HepG2 (cell line): ENCODE results near the gene C1QTNF5. TPM values are rescaled to one million over a fixed set of nuclear protein-coding genes. Genes with fewer than 3 reads are reported as not detected.

ENCODE experiments used
- FLYWCH1 ChIP-seq: sonication (generic); formaldehyde crosslinking; IDR thresholded peaks from 2 replicates; pipeline ENCODE4 v1.8.1; 2023; ENCODE audit warnings: mild to moderate bottlenecking, missing genetic modification reagents
- HIVEP1 ChIP-seq: sonication (generic); formaldehyde crosslinking; IDR thresholded peaks from 2 replicates; pipeline ENCODE4 v1.4.0; 2020; ENCODE audit warnings: mild to moderate bottlenecking, missing genetic modification reagents
- HMGXB3 ChIP-seq: sonication (generic); formaldehyde crosslinking; IDR thresholded peaks from 2 replicates; pipeline ENCODE4 v1.4.0; 2020; ENCODE audit warnings: missing genetic modification reagents, borderline replicate concordance
- HNF1A ChIP-seq, 2 experiments: sonication (generic) in 1 of 2; formaldehyde crosslinking in 1 of 2; IDR thresholded peaks; 2 replicates each; pipeline versions ENCODE4 v1.4.0 to v1.6.1; 2016 to 2020; ENCODE audit warnings: borderline replicate concordance in 1 of 2, low read depth in 1 of 2, mild to moderate bottlenecking in 1 of 2, missing genetic modification reagents in 1 of 2
- ISX ChIP-seq: sonication (generic); formaldehyde crosslinking; conservative IDR thresholded peaks from 2 replicates; pipeline ENCODE4 v1.5.0; 2020; ENCODE audit warnings: missing genetic modification reagents
- NR2C2 ChIP-seq: sonication (generic); formaldehyde crosslinking; IDR thresholded peaks from 2 replicates; pipeline ENCODE4 v1.4.0; 2020; ENCODE audit warnings: missing genetic modification reagents, mild to moderate bottlenecking, moderate library complexity, borderline replicate concordance
- REST ChIP-seq, 2 experiments: IDR thresholded peaks; 2 replicates each; pipeline ENCODE4 v1.6.1; 2011 to 2012; ENCODE audit warnings: low read length in 2 of 2, borderline replicate concordance in 1 of 2, low read depth in 1 of 2, mild to moderate bottlenecking in 1 of 2, moderate library complexity in 1 of 2
- SIN3B ChIP-seq: fragments of 150-350 bp; IDR thresholded peaks from 2 replicates; pipeline ENCODE4 v1.6.1; 2014; ENCODE audit warnings: low read length
- SYNCRIP ChIP-seq: fragments of 200-400 bp; formaldehyde crosslinking; IDR thresholded peaks from 2 replicates; pipeline ENCODE4 v1.6.1; 2018; ENCODE audit warnings: mild to moderate bottlenecking, low read depth, low read length; ENCODE audit not compliant: insufficient read depth
- ZNF446 ChIP-seq: sonication (generic); formaldehyde crosslinking; IDR thresholded peaks from 2 replicates; pipeline ENCODE4 v1.5.0; 2020; ENCODE audit warnings: mild to moderate bottlenecking, missing genetic modification reagents
- ZNF512 ChIP-seq: sonication (generic); formaldehyde crosslinking; IDR thresholded peaks from 2 replicates; pipeline ENCODE4 v1.4.0; 2020; ENCODE audit warnings: mild to moderate bottlenecking, missing genetic modification reagents
- ZNF713 ChIP-seq: sonication (generic); formaldehyde crosslinking; IDR thresholded peaks from 2 replicates; pipeline ENCODE4 v1.4.0; 2020; ENCODE audit warnings: mild to moderate bottlenecking, missing genetic modification reagents
- polyA plus RNA-seq, 8 experiments: library from polyadenylated mRNA; depleted of rRNA in 3 of 8; stranded (reverse) in 7 of 8; unstranded in 1 of 8; fragments of >200 nt; fragmentation: Illumina TruSeq in 4 of 8; extraction: Trizol in 4 of 8; gene quantifications; 2 replicates each; pipeline versions ENCODE4 v1.2.1 to v1.2.3, GENCODE V29; 2011 to 2016; ENCODE audit warnings: low read depth in 4 of 8, missing spikeins in 1 of 8, mixed read lengths in 1 of 8; ENCODE audit not compliant: insufficient read depth in 1 of 8
- total RNA-seq, 5 experiments: library from RNA; depleted of rRNA; stranded (reverse); fragments of >200 nt; fragmentation: Illumina TruSeq; extraction: Trizol; gene quantifications; 2 replicates each; pipeline ENCODE4 v1.2.3, GENCODE V29; 2016; ENCODE audit warnings: low read depth in 1 of 5

Gene C1QTNF5
- total and polyA plus RNA-seq, 2 of the 13 experiments (the other 11 are each of a cell fraction or from before 2014, with no cell fraction given): 0.86 to 1.2 TPM

- TF ChIP-seq ZNF512 (CRISPR knock-in tag) (no peak), ZNF446 (CRISPR knock-in tag) (no peak), SYNCRIP (no peak), HIVEP1 (CRISPR knock-in tag) (peak; percentile 67; the same call in 1 of the 2 replicates), HMGXB3 (CRISPR knock-in tag) (peak; percentile 29; the same call in 1 of the 2 replicates), NR2C2 (CRISPR knock-in tag) (peak; percentile 54; the same call in 1 of the 2 replicates), ISX (CRISPR knock-in tag) (no peak), HNF1A (IDR thresholded peaks at IDR 0.05; ENCODE audit: low read depth) (no peak), HNF1A (CRISPR knock-in tag; IDR thresholded peaks at IDR 0.05; ENCODE audit: borderline replicate concordance) (peak; percentile 66; the same call in 1 of the 2 replicates), FLYWCH1 (CRISPR knock-in tag) (no peak), ZNF713 (CRISPR knock-in tag) (no peak), SIN3B (no peak), REST (IDR thresholded peaks at IDR 0.05; ENCODE audit: borderline replicate concordance in 1 of 2, low read depth in 1 of 2, low read length in 2 of 2) (no peak)
These were observed 35.6 kb upstream of the C1QTNF5 start (continued) for GRCh38 chr11:119376197-119376847.
